ENCODE data around the gene BANK1. TPM values are rescaled to one million over a fixed set of nuclear protein-coding genes. Genes with fewer than 3 reads are reported as not detected.

BANK1 gene
- total RNA-seq, 4 donors from 2014 or later: 7.3 to 19.9 (median 13.3) TPM

- no peak for TF ChIP-seq CTCF (IDR thresholded peaks at IDR 0.05; ENCODE audit: low read depth)
Measured at GRCh38 chr4:101967697-101968346, 177.3 kb downstream of the BANK1 start.

- no peak for TF ChIP-seq CTCF (IDR thresholded peaks at IDR 0.05; ENCODE audit: low read depth)
Measured at GRCh38 chr4:101968364-101968763, 177.8 kb downstream of the BANK1 start.

GRCh38 chr4:101969965-101970364 lies 179.4 kb downstream of the BANK1 start:
- no peak for TF ChIP-seq CTCF (IDR thresholded peaks at IDR 0.05; ENCODE audit: low read depth)

GRCh38 chr4:101970547-101971155 lies 180.1 kb downstream of the BANK1 start:
- TF ChIP-seq CTCF (IDR thresholded peaks at IDR 0.05; ENCODE audit: low read depth): no peak

GRCh38 chr4:101972791-101973190 lies 182.3 kb downstream of the BANK1 start:
- TF ChIP-seq CTCF (IDR thresholded peaks at IDR 0.05; ENCODE audit: low read depth): no peak

- TF ChIP-seq CTCF (IDR thresholded peaks at IDR 0.05; ENCODE audit: low read depth): no peak
Measured at GRCh38 chr4:101973361-101973760, 182.8 kb downstream of the BANK1 start.

GRCh38 chr4:101977076-101977475 lies 186.5 kb downstream of the BANK1 start:
- TF ChIP-seq CTCF (IDR thresholded peaks at IDR 0.05; ENCODE audit: low read depth): no peak
